NCI-H2171 (cell line): ENCODE results near the gene ZNF408.

Experiments used
- DNase-seq: peaks from one replicate; lab custom pipeline; 2025; lab: John Stamatoyannopoulos, UW

The ZNF408 gene

GRCh38 chr11:46676436-46677158 is 24.2 kb upstream of the ZNF408 start:
- no peak for DNase-seq

DNA sequence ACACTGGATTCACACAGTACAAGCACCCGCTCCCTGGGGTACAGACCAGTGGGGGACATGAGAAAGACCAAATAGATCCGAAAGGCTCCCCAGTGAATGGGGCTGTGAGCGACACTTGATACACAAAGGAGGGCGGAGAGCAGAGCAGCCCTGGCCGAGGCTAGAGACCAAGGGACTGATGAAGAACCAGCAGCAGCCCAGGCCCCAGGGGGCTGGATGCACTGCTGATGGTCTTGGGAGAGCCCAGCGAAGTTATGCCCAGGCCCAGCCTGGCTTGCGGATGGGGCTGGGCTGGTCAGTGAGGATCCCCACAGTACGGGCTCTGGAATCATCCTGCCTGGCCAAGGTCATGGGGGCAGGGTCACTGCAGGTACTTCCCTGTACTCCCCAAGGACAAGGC is 23.7 kb upstream of the ZNF408 start:
- DNase-seq: no peak

DNA sequence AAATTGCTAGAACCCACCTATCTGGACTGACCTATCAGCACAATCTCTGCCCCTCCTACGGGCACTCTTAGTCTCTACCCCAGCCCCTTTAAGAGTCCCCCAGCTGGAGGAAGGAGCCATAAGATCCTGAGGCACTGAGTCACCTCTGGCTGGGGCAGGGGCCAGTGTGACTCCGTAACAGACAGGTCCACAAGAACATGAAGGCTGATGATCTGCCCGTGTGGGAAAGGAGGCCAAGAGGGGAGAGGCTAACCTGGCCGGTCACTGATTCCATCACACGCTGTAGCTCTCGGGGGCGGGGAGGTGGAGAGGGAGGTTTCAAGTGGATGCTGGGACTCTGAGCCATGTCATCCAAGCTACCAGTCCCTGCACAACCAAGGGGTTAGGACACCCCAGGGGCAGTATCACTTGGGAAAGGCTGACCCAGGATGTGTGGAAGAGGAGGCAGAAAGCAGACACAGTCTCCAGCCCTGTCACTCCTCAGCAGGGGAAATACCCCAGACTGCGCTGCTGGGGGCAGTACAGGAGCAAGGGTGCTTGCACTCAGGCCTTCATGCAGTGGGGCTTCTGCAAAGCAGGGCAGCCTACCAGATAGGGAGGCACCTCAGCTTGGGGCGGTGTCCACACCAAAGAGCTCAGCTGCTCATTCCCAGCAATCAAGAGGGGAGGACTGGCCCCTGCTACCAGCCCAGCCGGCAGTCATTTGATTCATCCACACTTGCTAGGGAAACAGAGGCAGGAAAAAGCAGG is 22.7 kb upstream of the ZNF408 start:
- DNase-seq: no peak

GRCh38 chr11:46678741-46679130 is 22.1 kb upstream of the ZNF408 start:
- no peak for DNase-seq

GRCh38 chr11:46679241-46680163 is 21.3 kb upstream of the ZNF408 start:
- no peak for DNase-seq

GRCh38 chr11:46680164-46680760 is 20.6 kb upstream of the ZNF408 start:
- DNase-seq: no peak

GRCh38 chr11:46680815-46681214 is 20.0 kb upstream of the ZNF408 start:
- no peak for DNase-seq

- no peak for DNase-seq
Measured at GRCh38 chr11:46681814-46682213, 19.0 kb upstream of the ZNF408 start.

DNA sequence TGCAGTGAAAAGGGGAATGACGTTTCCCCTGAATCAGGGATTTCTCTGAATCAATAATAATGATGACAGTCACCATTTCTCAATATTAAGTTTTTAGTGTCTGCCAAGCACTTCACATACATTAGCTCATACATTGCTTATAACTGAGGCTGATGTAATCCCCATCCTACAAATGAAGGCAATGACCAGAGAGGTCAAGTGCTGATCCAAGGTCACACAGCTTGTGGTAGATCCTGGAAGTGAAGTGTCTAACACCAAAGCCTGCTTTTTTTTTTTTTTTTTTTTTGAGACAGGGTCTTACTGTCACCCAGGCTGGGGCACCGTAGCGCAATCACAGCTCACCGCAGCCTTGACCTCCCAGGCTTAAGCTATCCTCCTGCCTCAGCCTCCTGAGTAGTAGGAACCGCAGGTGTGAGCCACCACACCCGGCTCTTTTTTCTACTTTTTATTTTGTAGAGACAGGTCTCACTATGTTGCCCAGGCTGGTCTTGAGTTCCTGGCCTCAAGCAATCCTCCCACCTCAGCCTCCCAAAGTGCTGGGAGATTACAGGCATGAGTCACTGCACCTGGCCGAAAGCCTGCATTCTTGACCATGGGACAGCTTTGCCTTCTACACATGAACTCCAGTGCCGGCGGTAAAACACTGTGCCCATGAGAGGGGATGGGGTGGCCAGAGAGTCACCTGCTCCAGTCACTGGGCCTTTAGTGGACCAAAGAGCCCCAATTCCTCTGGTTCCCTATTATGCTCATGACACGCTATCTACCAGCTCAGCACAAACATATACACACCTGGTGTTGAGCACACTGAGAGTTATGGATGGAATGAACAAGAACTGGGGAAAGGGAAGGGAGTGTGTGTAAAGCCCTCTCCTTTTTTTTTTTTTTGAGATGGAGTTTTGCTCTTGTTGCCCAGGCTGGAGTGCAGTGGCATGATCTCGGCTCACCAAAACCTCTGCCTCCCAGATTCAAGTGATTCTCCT is 17.8 kb upstream of the ZNF408 start:
- DNase-seq: no peak

DNA sequence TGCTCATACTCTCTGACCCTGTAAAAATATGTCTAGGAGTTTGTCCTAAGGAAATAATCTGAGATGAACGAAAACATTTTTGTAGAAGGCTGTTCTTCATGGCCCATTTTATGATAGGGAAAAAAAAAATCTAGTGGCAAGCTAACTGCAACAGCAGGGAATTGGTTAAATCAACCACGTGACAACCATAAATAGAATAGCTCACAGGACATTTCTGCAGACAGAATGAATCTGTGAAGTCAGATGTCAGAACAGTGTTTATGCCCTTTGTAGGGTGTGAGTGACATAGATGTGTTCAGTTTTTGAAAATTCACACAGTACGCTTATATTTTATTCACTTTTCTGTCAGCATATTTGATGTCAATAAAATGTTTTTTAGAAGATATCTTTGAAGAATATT is 16.5 kb upstream of the ZNF408 start:
- no peak for DNase-seq

DNA sequence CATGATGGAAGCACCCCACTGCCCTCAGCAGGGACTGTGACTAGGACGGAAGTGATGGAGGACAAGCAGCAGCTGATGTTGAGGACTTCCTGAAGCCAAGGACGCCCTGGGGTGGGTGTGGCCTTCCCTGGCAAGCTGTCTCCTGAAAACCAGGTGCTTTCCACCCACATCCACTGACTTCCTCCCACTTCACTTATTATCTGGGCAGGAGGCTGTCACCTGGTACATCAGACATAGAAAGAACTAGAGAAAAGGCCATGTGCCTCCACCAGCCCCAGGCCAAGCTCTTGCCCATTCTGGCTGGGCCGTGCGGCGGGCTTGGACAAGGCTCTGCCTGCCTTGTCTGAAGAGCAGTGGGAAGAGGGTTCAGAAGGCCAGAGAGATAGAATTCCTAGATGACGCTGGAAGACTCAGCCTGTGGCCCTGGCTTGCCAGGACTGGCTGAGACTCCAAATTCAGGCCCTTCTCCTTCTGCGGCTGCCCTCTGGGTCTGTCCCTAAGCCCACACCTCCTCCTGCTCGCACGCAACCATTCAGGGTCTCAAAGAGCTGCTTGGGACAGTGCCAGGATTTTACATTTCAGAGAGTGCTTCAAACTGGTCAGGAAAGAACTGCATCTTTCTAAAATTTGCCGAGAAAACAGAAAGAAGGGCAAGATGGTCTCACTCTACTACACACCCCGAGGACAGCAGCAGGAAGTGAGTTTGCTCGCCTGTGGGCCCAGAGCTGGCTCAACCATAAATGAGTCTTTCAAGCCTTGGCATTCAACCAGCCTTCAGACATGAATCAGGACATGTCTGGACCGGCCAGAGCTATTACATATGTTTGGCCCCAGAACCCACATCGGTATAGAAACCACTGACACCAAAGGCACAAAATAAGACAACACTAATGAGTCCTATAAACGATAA is 13.7 kb upstream of the ZNF408 start:
- no peak for DNase-seq

GRCh38 chr11:46690702-46691101 is 10.1 kb upstream of the ZNF408 start:
- DNase-seq: no peak

GRCh38 chr11:46692450-46692849 is 8.4 kb upstream of the ZNF408 start:
- no peak for DNase-seq

- no peak for DNase-seq
Measured at GRCh38 chr11:46693597-46694012, 7.2 kb upstream of the ZNF408 start.

DNA sequence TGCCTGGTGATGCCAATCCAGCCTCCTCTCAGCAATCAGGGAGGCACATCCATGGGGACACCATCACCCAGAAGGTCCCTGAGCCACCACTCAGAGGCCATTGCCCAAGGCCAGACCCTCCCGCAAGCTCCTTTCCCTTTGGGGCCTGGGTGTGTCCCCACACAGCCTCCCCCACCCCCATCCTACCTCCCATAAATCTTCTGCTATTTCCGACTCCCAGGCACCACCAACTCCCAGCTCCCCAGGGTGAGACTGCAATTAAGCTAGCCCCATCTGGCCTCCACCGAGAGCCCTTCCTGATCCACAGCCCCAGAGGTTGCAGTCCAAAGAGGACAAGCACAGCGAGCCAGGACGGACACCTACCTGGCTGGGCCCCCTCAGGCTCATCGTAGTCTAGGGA is 6.8 kb upstream of the ZNF408 start:
- DNase-seq: no peak

- DNase-seq: no peak
Measured at GRCh38 chr11:46694607-46695006, 6.2 kb upstream of the ZNF408 start.

DNA sequence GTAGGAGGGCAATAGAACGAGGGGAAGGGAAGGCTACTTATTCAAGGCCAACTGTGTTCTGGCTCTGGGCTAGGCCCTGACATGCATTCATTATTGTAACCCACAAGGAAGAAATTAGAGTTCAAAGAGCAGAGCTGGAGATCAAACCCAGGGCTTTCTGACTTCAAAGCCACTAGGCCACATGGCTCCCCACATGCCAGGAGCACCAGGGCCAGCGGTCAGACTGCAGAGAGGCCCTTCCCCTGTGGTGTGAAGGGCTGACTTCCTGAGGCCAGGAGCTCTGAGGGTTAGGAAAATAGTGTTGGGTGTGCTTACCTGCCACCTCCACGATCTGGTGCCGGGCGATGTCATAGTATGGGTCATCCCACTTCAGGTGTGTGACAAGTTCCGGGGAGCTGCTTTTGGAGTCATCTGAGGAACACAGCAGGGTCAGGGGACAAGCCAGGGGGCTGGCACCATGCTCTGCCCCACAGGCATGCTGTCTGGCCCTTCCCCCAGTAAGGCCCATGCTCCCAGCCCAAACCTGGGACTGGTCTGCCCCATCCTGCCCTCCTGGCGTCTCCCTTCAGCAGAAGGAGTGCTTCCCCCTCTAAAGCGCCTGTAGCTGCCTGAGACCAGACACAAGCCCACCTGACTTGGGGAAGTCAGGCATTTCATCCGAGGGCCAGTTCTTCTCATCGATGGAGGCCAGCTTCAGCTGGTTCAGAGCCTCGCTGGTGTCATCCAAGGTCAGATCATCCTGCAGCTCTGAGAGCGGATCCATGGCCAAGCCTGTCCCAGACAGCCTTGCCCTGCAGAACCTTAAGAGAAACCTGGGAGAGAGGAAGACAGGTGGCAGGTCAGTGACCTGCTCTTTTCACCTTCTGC is 5.3 kb upstream of the ZNF408 start:
- no peak for DNase-seq

- no peak for DNase-seq
Measured at GRCh38 chr11:46696212-46696558, 4.6 kb upstream of the ZNF408 start.

- DNase-seq: no peak
Measured at GRCh38 chr11:46697303-46697702, 3.5 kb upstream of the ZNF408 start.
